HEK293 (cell line): Measurements from ENCODE around the gene TMED1.

ENCODE experiments used
- CTCF ChIP-seq: fragments of 450-650 bp; formaldehyde crosslinking; IDR thresholded peaks from 2 replicates; pipeline ENCODE4 v1.5.1; 2016; ENCODE audit warnings: missing biosample characterization, missing genetic modification characterization
- ZNF138 ChIP-seq: fragments of 450-650 bp; formaldehyde crosslinking; IDR thresholded peaks from 2 replicates; pipeline ENCODE4 v1.5.1; 2016; ENCODE audit warnings: missing biosample characterization, missing genetic modification characterization, borderline replicate concordance
- ZNF18 ChIP-seq: fragments of 450-650 bp; formaldehyde crosslinking; IDR thresholded peaks from 2 replicates; pipeline ENCODE4 v1.5.1; 2016; ENCODE audit warnings: missing biosample characterization, missing genetic modification characterization
- ZNF837 ChIP-seq: fragments of 450-650 bp; formaldehyde crosslinking; IDR thresholded peaks from 2 replicates; pipeline ENCODE4 v1.5.1; 2016; ENCODE audit warnings: missing biosample characterization, missing genetic modification characterization

- TF ChIP-seq ZNF18 (tag by site-specific recombination) (no peak), ZNF138 (tag by site-specific recombination) (no peak), ZNF837 (tag by site-specific recombination) (no peak), CTCF (tag by site-specific recombination) (0 out of 2 replicates have a peak, but pooled peaks have one; percentile 30)
Measured at GRCh38 chr19:10871711-10872545, 35.9 kb upstream of the TMED1 start.
